Suprapubic skin (tissue), 4 donors: Measurements from ENCODE around the gene TGM2. TPM values are rescaled to one million over a fixed set of nuclear protein-coding genes. Genes with fewer than 3 reads are reported as not detected.

ENCODE experiments used
- DNase-seq, 2 donors: peaks; one replicate each; pipeline ENCODE4 v3.0.0-alpha.2; 2019; ENCODE audit warnings: low spot score in 2 of 2
- H3K27ac ChIP-seq: fragments of 200-600 bp; sonication (generic); one replicate; pipeline ENCODE4 v1.5.1; 2019
- H3K27me3 ChIP-seq: fragments of 200-600 bp; sonication (generic); one replicate; pipeline ENCODE4 v1.5.1; 2019
- H3K36me3 ChIP-seq: fragments of 200-600 bp; sonication (generic); one replicate; pipeline ENCODE4 v1.5.1; 2019
- H3K4me1 ChIP-seq: fragments of 200-600 bp; sonication (generic); one replicate; pipeline ENCODE4 v1.5.1; 2019
- H3K4me3 ChIP-seq: fragments of 200-600 bp; sonication (generic); one replicate; pipeline ENCODE4 v1.5.1; 2019; ENCODE audit warnings: mild to moderate bottlenecking
- H3K9me3 ChIP-seq: fragments of 200-600 bp; sonication (generic); one replicate; pipeline ENCODE4 v1.5.1; 2019
- CTCF ChIP-seq, 2 donors: fragments of 200-600 bp in 1 of 2; fragments of 450-650 bp in 1 of 2; sonication (generic) in 1 of 2; IDR thresholded peaks; one replicate each; pipeline ENCODE4 v1.5.1; 2016 to 2019; ENCODE audit warnings: antibody characterized with exemption in 2 of 2, mild to moderate bottlenecking in 1 of 2, moderate library complexity in 1 of 2
- EP300 ChIP-seq: sonication (generic); formaldehyde crosslinking; IDR thresholded peaks from one replicate; pipeline ENCODE4 v1.6.1; 2017; ENCODE audit warnings: antibody characterized with exemption
- POLR2A ChIP-seq, 2 donors: fragments of 450-650 bp; IDR thresholded peaks; one replicate each; pipeline ENCODE4 v1.6.1; 2017; ENCODE audit warnings: antibody characterized with exemption in 2 of 2, mild to moderate bottlenecking in 2 of 2, moderate library complexity in 2 of 2
- POLR2AphosphoS5 ChIP-seq, 3 donors: sonication (generic); formaldehyde crosslinking; IDR thresholded peaks; one replicate each; pipeline ENCODE4 v1.6.1; 2017; ENCODE audit warnings: antibody characterized with exemption in 3 of 3
- WGBS: methylation state at CpG from one replicate; pipeline ENCODE4 v1.1.5; 2018; 5-methylcytosine and 5-hydroxymethylcytosine counted together
- total RNA-seq, 4 donors: library from RNA; depleted of rRNA; stranded (reverse); fragments of >200 nt; gene quantifications; one replicate each; pipeline ENCODE4 v1.1.0, GENCODE V29; 2016

The TGM2 gene
- total RNA-seq, 4 donors from 2014 or later = 1.5 to 6.6 (median 3.8) TPM

GRCh38 chr20:38181971-38182370 lies 16.9 kb upstream of the TGM2 start:
- 72% methylated on average over 3 of the region's 3 CpGs for WGBS
- no peak for DNase-seq
- H3K9me3 ChIP-seq = no peaks in the 10 kb centered on the region
- H3K36me3 ChIP-seq = no peaks in the 10 kb centered on the region
- no peaks in the 10 kb centered on the region for H3K4me1 ChIP-seq
- H3K27ac ChIP-seq = no peak overlapping the region
- TF ChIP-seq CTCF (IDR thresholded peaks at IDR 0.05) = no peak
- TF ChIP-seq POLR2A (IDR thresholded peaks at IDR 0.05) = no peak
- no peak for TF ChIP-seq EP300
- no peak for TF ChIP-seq POLR2AphosphoS5 (IDR thresholded peaks at IDR 0.05)
- peaks cover 5% of the 10 kb centered on the region for H3K27me3 ChIP-seq
- no peak overlapping the region for H3K4me3 ChIP-seq

- Histone ChIP-seq H3K9me3 (no peaks in the 10 kb centered on the region), H3K4me3 (no peak overlapping the region), H3K4me1 (no peaks in the 10 kb centered on the region), H3K27ac (no peak overlapping the region), H3K36me3 (no peaks in the 10 kb centered on the region), H3K27me3 (peaks cover 5% of the 10 kb centered on the region)
- DNase-seq = no peak
- TF ChIP-seq EP300 (no peak), POLR2A (IDR thresholded peaks at IDR 0.05) (no peak), CTCF (IDR thresholded peaks at IDR 0.05) (no peak), POLR2AphosphoS5 (IDR thresholded peaks at IDR 0.05) (no peak)
- WGBS = 60% methylated on average over 7 of the region's 7 CpGs
These were observed 16.2 kb upstream of the TGM2 start for GRCh38 chr20:38181207-38181801.

- no peak for DNase-seq
- TF ChIP-seq POLR2AphosphoS5 (IDR thresholded peaks at IDR 0.05) = no peak
- no peak for TF ChIP-seq CTCF (IDR thresholded peaks at IDR 0.05)
- TF ChIP-seq EP300 = no peak
- no peak for TF ChIP-seq POLR2A (IDR thresholded peaks at IDR 0.05)
- Histone ChIP-seq H3K27ac (no peak overlapping the region), H3K9me3 (no peaks in the 10 kb centered on the region), H3K36me3 (no peaks in the 10 kb centered on the region), H3K27me3 (peaks cover 5% of the 10 kb centered on the region), H3K4me3 (no peak overlapping the region), H3K4me1 (no peaks in the 10 kb centered on the region)
- 61% methylated on average over 5 of the region's 5 CpGs for WGBS
These were observed 15.7 kb upstream of the TGM2 start for GRCh38 chr20:38180781-38181180.

- no peaks in the 10 kb centered on the region for H3K36me3 ChIP-seq
- H3K4me3 ChIP-seq = no peak overlapping the region
- no peaks in the 10 kb centered on the region for H3K9me3 ChIP-seq
- WGBS = 75% methylated on average over 6 of the region's 6 CpGs
- H3K27me3 ChIP-seq = no peaks in the 10 kb centered on the region
- no peaks in the 10 kb centered on the region for H3K4me1 ChIP-seq
- DNase-seq = no peak
- no peak overlapping the region for H3K27ac ChIP-seq
- no peak for TF ChIP-seq POLR2A (IDR thresholded peaks at IDR 0.05)
- no peak for TF ChIP-seq CTCF (IDR thresholded peaks at IDR 0.05)
- no peak for TF ChIP-seq EP300
- TF ChIP-seq POLR2AphosphoS5 (IDR thresholded peaks at IDR 0.05) = no peak
These were observed 14.8 kb upstream of the TGM2 start for GRCh38 chr20:38179846-38180245.

- Histone ChIP-seq H3K27me3 (no peaks in the 10 kb centered on the region), H3K9me3 (no peaks in the 10 kb centered on the region), H3K4me1 (peaks cover 3% of the 10 kb centered on the region), H3K4me3 (no peak overlapping the region), H3K27ac (no peak overlapping the region), H3K36me3 (no peaks in the 10 kb centered on the region)
- DNase-seq = no peak
- TF ChIP-seq EP300 = no peak
- no peak for TF ChIP-seq POLR2A (IDR thresholded peaks at IDR 0.05)
- no peak for TF ChIP-seq POLR2AphosphoS5 (IDR thresholded peaks at IDR 0.05)
- 89% methylated on average over 4 of the region's 4 CpGs for WGBS
These were observed 13.5 kb upstream of the TGM2 start for GRCh38 chr20:38178581-38178980.

- WGBS = 82% methylated on average over 8 of the region's 8 CpGs
These were observed 13.0 kb upstream of the TGM2 start for GRCh38 chr20:38178065-38178491.

More at GRCh38 chr20:38178065-38178491, 13.0 kb upstream of the TGM2 start:
- TF ChIP-seq POLR2A (IDR thresholded peaks at IDR 0.05) (no peak), EP300 (no peak), CTCF (IDR thresholded peaks at IDR 0.05) (no peak), POLR2AphosphoS5 (IDR thresholded peaks at IDR 0.05) (no peak)
- Histone ChIP-seq H3K9me3 (no peaks in the 10 kb centered on the region), H3K4me3 (no peak overlapping the region), H3K27ac (no peak overlapping the region), H3K27me3 (no peaks in the 10 kb centered on the region), H3K4me1 (peaks cover 7% of the 10 kb centered on the region), H3K36me3 (no peaks in the 10 kb centered on the region)
- DNase-seq = no peak
